GM18505 (cell line): ENCODE results near the gene MATN4.

Experiments
- ATAC-seq: cut with Tn5 transposase; IDR thresholded peaks from one replicate; pipeline ENCODE4 v1.9.1; 2021; ENCODE audit not compliant: unreplicated experiment
- POLR2A ChIP-seq: IDR thresholded peaks from 4 replicates; pipeline ENCODE4 v1.6.1; 2011; ENCODE audit warnings: borderline replicate concordance; ENCODE audit not compliant: insufficient read depth, insufficient read length; ENCODE audit errors: extremely low read depth

Gene MATN4

DNA sequence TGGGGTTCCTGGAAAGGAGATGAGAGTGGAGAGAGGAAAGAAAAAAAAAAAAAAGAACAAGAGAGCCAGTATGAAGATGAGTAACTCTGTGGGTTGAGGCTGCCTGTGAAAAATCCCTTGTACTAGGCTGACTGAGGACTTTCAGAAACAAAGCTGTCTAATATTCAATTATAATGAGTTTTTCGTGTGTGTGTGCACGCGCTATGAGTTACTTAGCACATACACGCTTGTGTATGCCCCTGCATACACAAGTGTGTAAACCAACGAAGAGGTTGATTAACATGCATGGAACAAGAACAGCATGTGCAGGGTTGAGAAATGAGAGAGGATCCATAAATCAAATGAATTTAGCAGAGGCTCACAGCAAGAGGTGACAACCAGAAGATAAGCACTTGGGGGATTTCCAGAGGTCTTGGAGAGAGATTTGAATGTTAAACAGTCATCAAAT lies 6.3 kb downstream of the MATN4 start:
- no peak for TF ChIP-seq POLR2A
- ATAC-seq = no peak

DNA sequence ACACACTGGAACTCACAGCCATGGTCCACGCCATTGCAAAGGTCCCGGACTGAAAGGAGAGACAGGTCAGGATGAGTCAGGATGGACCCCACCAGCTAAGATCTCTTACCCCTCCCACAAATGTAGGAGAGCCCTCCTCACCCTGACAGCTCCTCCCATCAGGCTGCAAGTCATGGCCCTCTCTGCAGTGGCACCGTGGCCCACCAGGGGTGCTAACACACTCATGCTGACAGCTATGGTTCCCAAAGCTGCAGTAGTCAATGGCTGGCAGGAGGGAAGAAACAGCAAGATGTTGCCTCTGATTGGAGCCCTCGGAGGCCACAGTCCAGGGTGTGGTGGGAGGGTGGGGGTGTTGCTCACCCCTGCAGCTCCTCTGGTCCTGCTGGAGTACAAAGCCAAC lies 7.1 kb downstream of the MATN4 start:
- no peak for ATAC-seq
- TF ChIP-seq POLR2A = no peak

- ATAC-seq = no peak
- no peak for TF ChIP-seq POLR2A
Measured at GRCh38 chr20:45299786-45300185, 8.3 kb downstream of the MATN4 start.

DNA sequence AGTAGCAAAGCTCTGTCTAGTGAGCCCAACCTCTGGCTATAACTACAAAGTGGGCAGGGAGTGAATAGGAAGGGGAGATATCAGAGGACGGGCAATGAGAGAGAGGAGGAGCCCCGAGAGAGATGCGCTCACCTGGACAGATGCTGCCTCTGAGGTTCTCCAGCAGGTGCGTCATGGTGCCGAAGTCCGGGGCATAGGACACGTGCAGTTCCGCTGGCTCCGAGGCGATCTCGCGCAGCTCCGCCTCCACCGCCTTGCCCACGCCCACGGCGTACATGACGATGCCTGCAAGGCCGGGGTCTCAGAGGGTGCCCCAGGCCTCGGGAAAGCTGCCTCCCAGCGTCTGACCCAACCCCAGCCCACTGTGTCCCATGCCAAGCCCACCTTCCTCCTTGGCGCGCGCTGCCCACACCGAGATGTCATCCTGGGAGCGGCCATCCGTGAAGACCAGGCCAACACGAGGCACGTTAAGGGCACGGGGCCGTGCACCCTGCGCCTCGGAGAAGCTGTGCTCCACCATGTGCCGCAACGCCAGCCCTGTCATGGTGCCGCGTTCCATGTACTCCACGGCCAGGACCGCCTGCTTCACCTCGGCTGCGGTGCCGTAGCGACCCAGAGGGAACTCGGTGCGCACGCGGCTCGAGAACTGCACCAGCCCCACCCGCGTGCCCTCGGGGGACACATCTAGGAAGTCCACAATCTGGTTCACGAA lies 10.2 kb downstream of the MATN4 start:
- no peak for TF ChIP-seq POLR2A
- ATAC-seq = no peak

DNA sequence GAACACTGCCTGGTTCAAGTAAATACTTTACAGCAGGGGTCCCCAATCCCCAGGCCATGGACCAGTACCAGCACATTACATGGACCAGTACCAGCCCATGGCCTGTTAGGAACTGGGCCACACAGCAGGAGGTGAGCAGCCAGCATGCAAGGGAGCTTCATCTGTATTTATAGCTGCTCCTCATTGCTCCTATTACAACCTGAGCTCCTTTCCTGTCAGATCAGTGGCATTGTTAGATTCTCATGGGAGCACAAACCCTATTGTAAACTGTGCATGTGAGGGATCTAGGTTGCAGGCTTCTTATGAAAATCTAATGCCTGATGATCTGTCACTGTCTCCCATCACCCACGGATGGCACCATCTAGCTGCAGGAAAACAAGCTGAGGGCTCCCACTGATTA lies 13.4 kb downstream of the MATN4 start:
- no peak for TF ChIP-seq POLR2A
- ATAC-seq = no peak

GRCh38 chr20:45294003-45294368 lies 14.1 kb downstream of the MATN4 start:
- no peak for TF ChIP-seq POLR2A
- ATAC-seq = no peak

- no peak for TF ChIP-seq POLR2A
- no peak for ATAC-seq
Measured at GRCh38 chr20:45293041-45294002, 14.8 kb downstream of the MATN4 start.

- no peak for TF ChIP-seq POLR2A
- no peak for ATAC-seq
Measured at GRCh38 chr20:45292343-45292742, 15.8 kb downstream of the MATN4 start.

DNA sequence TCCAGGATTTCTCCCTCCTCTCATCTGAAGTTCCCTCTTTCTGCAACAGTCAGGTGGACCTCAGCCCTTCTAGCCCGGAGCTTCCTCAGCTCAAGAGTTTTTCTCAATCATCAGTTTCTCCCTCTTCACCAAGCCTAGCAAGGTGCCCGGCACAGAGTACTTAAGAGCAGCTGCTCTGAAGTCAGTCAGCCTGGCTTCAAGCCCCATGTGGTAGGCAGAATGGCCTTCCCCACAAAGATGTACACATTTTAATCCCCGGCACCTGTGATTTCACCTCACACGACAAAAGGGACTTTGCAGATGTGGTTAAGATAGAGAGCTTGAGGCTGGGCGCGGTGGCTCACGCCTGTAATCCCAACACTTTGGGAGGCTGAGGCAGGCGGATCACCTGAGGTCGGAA lies 16.6 kb downstream of the MATN4 start:
- no peak for TF ChIP-seq POLR2A

DNA sequence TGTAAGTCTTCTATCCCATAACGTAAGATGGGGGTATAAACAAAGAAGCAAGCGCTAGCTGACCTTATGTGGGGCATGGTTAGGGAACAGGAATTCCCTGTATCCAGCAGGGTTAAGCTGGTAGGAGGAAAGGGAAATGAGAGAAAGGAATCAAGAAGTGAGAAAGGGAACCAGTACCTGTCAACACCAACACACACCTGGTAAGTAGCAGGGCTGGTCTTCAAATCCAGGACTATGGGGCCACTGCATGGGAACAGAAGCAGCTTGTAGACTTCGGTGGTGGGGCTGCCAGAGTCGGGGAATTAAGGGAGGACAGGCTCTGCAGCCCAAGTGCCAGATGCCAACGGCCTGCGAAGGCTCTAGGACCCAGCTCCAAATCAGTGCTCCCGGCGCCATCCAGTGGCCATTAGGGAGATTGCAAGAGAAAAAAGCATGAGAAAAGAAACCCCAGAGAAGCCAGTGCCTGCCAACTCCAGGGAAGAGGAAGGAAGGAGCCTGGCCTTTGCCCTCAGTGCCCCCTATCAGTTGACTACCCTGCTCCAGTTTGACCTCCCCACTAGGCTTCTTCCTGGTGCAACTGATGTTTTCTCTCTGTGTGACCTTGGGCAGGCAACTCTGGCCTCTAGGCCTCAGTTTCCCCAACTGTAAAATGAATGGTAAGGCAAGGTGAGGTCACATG lies 17.3 kb downstream of the MATN4 start:
- no peak for TF ChIP-seq POLR2A
- ATAC-seq = no peak

More for the DNA sequence above, 16.6 kb downstream of the MATN4 start:
- ATAC-seq = no peak

GRCh38 chr20:45289942-45290676 lies 18.0 kb downstream of the MATN4 start:
- TF ChIP-seq POLR2A = no peak

GRCh38 chr20:45288860-45289259 lies 19.2 kb downstream of the MATN4 start:
- no peak for ATAC-seq

More at GRCh38 chr20:45289942-45290676, 18.0 kb downstream of the MATN4 start:
- no peak for ATAC-seq

DNA sequence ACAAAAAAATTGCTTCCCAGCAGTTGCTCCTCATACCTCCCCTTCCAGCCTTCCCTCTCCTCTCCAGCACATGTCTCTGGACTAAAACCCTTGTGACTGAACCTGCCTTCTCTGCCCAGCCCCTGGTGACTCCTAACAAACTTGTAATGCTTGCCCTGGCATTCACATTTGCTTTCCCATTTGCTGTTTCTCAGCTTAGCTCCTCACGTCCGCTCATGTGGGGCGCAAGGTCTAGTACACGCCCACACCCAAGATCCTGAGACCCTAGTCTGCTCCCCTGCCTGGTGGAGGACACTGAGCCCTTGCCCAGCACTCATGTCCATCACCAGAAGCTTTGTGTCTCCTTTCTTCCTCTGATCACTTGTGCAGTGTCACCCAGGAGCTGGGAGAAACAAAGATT lies 19.7 kb downstream of the MATN4 start:
- no peak for ATAC-seq
- no peak for TF ChIP-seq POLR2A

More at GRCh38 chr20:45288860-45289259, 19.2 kb downstream of the MATN4 start:
- TF ChIP-seq POLR2A = no peak
